NCI-H1092 (cell line): ENCODE measurements around the gene SDC3.

Source experiments
- DNase-seq: peaks from one replicate; lab custom pipeline; 2025; lab: John Stamatoyannopoulos, UW

SDC3 gene

DNA sequence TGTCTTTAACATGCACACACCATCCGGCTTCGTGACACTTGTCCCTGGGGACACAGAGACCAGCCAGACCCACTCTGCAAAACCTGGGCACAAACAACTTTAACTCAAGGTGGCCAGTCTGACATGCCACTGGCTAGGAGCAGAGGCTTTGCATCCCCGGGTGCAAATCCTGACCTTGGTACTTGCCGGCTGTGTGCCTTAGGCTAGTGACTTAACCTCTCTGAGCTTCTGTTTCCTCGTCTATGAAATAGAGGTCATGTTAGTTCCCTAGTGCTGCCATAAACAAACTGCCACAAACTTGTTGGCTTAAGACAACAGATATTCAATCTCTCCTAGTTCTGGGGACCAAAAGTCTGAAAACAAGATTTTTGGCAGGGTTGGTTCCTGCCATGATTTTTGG lies 60.4 kb downstream of the SDC3 start:
- DNase-seq, result no peak

DNA sequence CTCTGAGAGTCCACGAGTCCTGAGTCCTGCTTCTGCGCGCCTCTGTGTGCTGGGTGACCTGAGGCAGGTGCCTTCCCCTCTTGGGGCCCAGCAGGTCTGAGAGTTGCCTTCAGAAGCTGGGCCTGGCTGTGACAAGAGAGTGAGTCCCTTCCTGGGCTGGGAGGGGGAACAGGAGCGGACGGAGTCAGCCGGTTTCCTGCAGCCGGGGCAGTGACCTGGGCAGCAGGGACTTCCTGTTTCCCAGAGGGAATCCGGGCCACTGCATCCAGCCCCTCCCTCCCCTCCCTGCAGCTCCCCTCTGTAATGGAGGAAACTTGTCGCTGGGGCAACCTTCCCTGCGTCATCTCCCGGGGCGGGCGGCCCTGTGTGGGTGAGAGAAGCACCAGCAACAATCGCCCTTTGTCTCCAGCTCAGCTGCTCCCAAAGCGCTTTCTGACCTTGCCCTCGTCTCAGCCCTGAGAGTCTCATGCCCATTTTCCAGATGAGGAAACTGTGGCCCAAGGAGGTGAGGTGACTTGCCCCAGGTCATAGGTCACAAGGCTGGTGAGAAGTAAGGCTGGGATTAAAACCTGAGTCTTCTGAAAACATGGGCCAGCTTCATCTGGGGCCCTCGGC lies 61.1 kb downstream of the SDC3 start:
- DNase-seq, result no peak

DNA sequence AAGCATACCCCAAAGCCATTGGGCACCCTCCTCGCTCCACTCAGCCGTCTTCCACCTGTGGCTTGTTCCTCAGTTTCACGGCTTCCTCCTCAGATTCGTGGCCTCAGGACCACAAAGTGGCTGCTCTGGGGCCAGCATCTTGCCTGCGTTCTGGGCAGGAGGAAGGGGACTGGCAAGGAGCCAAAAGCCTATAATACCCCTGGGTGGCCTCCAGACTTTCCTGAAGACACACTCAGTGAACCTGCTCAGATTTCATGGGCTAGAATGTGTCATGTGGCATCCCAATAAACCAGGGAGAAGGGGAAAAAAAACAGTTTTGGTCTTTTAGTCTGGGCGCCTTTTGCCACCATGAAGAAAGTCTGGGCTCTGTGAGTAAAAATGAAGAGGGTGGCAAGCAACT lies 62.0 kb downstream of the SDC3 start:
- no peak for DNase-seq

DNA sequence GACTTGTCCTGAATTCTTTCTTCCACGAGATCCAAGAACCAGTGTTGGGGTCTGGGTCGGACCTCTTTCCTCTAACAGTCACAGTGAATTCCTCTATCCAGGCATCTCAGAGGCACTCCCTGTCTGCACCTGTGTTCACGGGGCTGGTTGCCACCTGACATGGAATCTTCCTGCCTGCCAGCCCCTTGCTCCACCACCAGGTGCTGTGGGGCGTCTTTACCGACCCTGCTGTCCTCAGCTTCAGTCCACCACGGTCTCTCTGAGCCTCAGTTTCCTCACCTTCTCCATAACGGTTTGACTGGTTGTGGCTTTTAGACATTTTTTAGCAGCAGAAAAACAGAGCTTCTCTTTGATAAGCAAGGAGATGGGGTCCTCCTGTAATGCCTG lies 62.7 kb downstream of the SDC3 start:
- no peak for DNase-seq

DNA sequence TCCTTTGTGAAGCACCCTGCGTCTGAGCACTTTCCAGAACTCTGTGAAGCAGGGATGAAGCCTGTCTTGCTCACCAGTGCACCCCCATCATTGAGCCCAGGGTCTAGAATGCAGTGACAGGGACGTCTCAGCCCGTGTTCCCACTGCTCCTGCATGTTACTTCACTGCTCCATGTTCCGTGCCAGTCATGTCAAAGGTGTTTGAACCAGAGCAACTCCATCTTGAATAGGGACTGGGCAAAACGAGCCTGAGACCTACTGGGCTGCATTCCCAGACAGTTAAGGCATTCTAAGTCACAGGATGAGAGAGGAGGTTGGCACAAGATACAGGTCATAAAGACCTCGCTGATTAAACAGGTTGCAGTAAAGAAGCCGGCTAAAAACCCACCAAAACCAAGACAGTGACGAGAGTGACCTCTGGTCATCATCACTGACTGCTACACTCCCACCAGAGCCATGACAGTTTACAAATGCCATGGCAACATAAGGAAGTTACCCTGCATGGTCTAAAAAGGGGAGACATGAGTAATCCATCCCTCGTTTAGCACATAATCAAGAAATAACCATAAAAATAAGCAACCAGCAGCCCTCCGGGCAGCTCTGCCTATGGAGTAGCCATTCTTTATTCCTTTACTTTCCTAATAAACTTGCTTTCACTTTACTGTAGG lies 63.2 kb downstream of the SDC3 start:
- DNase-seq, result no peak

DNA sequence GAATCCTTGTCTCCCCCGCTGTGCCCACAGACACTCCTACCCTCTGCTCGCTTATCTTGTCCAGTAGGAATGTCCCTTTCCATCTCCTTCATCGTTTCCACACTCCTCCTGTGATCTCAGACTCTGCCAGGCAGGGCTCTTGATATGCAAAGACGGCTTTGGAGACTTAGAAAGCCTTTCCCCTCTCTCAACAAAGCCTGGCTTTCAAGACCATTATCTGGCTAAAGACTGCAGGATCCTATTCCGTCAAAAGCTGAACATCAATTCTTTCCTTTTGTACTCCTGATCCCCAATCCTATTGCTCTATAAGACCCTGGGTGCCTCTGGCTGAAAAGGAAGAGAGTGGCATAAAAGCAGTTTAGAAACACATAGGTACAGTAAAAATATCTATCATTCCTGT lies 63.9 kb downstream of the SDC3 start:
- DNase-seq, result no peak

DNA sequence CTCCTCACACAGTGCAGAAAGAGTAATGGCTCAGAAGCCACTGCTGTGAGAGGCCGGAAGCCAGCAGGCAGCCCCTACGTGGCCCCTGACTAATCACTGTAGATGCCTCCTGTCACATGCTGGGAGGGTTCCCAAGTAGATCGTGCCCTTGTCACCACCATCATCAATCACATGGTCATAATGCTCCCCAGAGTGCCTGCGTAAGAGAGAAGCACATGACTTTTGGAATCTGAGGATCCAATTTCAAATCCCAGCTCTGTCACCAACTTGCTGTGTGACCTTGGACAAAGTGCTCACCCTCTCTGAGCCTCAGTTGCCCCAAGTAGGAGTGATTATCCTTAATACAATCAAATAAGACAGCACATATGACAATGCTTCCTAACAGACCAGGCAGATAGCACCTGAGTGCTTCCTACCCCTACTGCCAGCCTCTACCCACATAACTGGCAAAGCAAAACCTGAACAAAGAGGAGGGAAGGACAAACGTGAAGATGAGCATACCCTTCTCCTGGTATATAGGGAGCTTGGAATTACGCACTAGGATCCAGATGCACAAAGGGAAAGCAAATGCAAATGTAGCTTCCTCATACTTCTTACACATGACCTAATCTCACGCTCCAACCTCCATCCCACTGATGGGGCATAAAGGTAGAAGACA lies 65.7 kb downstream of the SDC3 start:
- DNase-seq, result no peak

DNA sequence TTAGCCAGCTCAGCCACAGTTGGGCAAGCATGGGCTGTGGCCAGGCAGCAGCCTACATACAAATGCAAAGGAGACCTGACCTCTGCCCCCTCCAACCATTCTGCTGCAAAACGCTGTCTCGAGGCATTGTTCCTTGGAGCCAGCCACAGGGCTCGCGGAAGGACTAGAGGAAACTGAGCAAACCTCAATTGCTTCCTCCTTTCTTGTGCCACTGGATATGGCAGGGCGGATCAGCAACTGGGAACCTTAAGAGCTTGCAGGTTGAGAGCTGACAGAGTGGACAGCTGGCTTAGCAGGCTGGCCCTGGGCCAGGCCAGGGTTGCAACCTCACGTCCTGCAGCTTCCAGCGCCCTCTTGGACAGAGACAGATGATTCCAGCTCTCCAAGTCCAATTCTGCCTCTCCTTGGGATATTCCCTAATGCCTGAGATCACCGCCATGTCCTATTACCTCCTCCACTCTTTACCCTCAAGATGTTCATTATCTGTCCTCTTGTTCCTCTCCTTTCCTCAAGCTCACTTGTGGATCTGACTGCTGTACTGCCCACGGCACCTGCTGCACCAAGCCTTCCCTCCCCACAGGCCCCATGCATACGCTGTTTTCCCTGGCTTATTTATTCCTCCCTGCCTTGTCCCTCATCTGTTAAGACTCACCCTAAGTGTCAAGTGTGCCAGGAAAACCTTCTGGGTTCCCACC lies 67.5 kb downstream of the SDC3 start:
- no peak for DNase-seq

DNA sequence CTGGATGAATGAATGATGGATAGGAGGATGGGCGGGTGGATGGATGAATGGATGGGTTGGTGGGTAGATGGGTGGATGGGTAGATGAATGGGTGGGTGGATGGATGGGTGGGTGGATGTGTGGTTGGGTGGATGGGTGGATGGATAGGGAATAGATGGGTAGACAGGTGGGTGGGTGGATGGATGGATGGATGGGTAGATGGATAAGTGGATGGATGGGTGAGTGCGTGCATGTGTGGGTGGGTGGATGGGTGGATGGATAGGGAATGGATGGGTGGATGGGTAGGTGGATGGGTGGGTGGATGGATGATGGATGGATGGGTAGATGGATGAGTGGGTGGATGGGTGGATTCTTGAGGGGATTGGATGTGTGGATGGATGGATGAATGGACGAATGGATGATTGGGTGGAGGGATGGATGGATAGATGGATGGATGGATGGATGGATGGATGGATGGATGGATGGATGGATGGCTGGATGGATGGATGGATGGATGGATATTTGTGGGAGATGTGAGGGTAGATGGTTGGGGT lies 68.7 kb downstream of the SDC3 start:
- DNase-seq, result no peak

DNA sequence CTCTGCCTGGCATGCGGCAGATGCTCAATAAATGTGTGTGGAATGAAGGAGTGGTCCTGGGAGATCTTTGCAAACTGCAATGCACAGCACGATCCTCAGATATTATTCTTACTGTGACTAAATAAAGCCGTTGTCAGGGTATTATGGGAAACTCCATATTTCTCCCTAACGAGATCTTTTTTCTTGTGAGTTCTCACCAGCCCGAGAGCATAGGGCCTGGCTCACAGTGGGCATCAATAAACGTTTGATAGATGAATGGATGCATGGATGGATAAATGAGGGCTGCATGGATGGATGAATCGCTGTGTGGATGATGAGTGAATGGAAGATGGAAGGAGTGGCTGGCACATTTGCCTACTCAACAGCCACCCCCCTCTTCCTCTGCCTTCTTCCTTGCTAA lies 69.6 kb downstream of the SDC3 start:
- no peak for DNase-seq

DNA sequence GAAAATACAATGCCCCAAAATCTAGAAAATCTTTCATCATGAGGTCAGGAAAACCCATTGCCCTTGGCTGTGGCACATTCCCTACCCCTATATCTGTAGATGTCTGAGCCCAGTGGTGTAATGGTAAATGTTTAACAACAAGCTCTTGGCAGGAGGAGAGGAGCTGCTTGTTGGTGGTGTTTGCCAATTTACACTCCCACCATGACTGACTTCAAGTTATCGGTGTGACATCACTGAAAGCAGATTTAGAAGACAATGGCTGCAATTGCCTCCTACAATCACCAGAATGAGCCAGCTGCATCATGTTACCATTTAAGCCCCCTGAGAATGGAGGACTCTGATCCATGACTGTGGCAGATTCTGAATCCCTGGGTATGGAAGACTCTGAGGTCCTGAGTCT lies 70.9 kb downstream of the SDC3 start:
- DNase-seq, result no peak

DNA sequence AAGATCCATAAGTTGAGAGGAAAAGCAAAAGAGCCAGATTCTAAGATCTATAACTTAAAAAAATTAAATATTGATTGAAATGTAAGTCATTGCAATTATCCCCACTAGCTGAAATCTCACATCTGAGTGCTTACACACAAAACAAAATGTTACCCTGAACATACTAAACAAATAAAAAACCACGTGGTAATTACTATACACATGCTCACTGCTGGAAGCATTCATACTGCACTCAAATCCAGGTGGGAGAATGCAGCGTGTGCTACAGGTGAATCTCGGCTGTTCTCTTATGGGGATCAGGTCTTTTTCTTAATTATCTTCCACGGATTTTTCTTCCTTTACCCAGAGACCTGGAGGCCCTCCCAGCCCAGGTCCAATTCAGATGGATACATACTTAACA lies 74.3 kb downstream of the SDC3 start:
- no peak for DNase-seq

DNA sequence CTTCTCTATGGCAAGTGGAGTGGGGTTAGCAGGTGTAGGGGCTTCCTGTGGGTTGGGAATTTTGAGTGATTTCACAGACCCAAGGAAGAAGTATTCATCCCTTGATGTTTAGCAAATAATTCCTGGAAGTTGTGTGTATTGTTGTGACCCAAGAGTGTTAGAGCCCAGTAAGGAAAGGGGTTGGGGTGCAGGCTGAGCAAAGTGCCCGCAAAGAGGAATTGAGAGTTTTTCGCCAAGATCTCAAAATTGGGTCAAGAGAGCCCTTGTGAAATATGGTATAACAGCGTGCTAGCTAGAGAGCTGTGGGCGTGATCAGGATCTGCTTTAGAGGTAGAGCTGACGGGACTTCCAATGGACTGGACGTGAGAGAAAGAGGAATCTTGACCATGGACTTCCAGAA lies 78.0 kb downstream of the SDC3 start:
- no peak for DNase-seq

DNA sequence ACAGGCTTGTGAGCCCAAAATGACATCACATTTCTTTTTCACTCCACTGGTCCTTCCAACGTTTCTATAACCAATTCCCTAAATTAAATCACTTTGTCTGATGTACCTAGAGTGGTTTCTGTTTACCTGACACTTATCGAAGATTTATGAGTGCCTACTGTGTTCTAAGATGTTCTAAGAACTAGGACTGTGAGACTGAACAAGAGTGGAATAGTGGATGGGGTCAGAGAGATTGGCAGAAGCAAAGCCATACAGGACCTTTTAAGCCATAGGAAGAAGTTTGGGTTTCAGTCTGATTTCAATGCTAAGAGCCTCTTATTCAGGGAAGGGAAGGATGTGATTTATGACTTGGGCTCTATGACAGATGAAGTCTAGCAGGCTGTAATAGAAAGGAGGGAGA lies 78.7 kb downstream of the SDC3 start:
- no peak for DNase-seq

DNA sequence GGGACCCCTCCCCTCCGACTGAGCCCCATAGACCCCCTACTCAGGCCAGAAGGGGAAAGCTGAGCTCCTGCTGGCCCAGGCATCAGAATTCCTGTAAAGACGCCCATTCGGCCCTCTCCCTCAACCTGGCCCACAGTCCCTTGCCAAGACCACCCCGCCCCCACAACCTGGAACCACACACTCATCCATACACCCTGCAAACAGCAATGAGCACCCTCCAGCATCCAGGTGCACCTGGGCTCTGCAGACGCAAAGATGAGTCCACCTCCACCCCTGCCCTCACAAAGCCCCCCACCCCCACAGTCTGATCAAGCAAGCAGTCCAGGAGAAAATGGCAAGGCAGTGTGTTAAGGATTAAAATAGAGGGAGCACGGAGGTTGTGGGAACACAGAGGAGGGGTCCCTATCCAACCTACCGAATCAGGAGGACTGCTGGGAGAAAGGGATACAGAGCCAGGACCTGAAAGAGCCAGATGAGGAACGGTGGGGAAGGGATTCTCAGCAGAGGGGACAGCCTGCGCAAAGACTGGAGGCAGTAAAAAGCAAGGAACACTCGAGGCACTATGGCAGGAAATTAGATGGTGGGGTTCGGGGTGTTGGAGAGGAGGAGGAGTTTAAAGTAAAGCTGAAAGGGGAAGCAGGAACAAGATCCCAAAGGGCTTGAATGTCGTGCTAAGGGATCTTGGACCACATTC lies 83.7 kb downstream of the SDC3 start:
- DNase-seq, result no peak

DNA sequence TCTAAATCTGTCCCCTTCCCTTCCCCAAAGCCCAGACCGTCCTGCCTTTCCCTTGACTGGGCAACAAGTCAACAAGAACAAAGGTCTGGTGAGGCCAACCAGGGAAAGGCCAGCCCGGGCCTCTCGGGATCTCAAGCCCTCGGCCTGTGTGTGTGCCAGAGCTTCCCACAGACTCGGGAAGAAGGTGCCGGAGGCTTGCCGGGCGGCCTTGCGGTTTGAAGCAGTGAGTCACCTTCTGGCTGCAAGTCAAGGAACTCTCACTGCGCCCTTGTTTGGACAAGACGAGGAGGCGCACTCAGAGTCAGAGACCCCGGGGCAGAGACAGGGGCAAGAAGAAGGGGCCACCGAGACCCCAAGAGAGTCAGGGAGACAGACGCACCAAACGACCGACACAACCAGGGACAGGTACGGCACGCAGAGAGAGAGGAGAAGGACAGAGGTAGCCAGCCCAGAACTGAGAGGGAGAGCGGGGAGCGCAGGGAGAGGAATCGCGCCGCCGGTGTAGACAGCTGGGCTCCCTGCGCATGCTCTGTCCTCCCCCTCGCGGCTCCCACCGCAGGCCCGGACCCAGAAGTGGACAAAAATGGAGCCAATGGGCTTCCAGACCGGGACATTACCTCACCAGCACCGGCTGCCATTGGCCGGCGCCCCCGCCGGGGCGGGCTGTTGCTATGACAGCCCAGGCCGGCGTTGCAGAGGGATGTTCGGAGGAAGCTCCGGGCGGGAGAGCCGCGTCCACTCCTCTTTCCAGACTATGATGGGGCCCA lies 84.4 kb downstream of the SDC3 start:
- DNase-seq, result peak; percentile 98

DNA sequence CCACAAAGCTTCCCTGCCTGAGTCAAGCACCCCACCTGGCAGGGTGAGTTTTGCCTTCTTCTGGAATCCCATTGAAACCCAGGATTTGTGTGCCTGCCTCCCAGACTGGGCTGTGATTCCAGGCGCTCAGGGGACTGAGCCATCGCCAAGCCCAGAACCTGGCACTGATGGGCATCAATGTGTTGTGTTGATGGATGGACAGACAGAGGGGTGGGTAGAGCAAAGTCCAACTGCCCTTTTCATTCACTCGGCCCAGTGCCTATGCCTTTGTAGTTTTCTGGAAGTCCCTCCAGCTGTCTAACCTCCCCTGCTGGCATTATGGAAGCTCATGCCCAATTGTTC lies 85.0 kb downstream of the SDC3 start:
- DNase-seq, result no peak

DNA sequence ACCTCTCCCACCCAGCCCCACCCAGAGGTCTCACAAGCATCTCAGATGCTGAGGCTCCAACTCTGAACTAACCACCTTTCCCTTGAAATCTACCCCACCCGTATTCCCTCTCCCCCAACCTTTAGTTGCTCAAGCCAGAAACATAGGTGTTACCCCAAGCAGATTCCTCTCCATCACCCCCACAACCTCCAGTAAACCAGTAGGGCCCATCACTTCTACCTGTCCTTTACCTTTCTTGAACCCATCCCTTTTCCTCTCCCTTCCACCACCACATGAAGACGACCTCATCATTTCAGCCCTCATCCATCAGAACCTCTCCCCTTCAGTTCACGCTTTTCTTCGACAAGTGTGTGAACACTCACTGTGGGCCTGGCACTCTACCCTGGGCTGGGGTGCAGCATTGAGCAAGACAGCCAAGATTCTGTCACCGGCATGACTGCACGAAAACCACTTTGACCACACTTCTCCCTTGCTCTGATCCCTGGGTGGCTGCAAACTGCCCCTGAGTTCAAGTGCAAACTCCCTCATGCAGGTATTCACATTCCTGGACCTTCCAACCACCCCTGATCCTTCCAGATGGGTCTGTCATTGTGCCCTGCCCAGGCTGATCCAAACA lies 85.5 kb downstream of the SDC3 start:
- no peak for DNase-seq

DNA sequence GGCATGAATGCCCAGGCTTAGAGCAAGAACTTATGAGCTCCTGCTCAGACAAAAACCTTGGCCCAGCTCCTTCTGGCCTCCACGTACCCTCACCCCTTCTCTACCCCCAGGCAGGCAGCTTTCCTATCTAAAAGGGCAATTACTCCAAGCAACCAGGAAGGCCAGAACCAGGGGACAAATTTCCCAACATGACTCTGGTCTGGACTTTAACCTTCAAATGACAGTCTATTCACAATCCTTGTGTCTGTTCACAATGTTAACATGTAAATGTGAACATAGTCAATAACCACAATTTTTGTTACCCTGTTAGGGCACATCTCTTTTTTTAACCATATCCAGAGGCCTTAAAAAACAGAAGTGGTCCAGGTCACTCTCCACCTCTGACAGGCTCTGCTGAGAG lies 86.6 kb downstream of the SDC3 start:
- DNase-seq, result no peak

DNA sequence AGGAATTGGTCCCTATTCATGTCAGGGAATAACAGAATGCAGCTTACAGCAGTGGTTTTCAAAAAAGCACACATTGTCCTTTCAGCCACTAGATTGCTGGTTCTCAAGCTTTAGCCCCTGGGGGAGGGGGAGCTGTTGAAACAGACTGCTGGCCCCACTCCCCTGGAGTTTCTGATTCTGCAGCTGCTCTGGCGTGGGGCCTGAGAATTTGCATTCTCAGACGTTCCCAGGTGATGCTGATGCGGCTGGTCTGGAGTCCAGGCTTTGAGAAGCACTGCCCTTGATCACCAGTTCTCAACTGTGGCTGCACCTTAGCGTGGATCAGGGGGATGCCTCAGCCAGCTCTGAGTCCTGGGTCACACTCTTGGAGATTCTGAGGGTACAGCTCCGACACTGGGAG lies 88.3 kb downstream of the SDC3 start:
- no peak for DNase-seq
